Ramos (cell line): ENCODE data around the gene PGPEP1.

Experiments
- in situ Hi-C: fragments of 300-500 bp; cut with MboI; formaldehyde crosslinking; loops from one replicate; pipeline ENCODE4 v1.14.3; 2022; ENCODE audit warnings: low sequenced_read_pairs; ENCODE audit not compliant: unreplicated experiment

PGPEP1 gene

GRCh38 chr19:18340190-18340989, at the start of gene PGPEP1:
TSS of gene PGPEP1 (plus strand) at chr19:18340598. CDS start at chr19:18340682, 84 bp downstream.
- in situ Hi-C loops = loop anchor here (5.0 kb wide), 1 partner anchor 72 kb away; no protein-coding TSS in a partner anchor

GRCh38 chr19:18291019-18291524, 49.3 kb upstream of the PGPEP1 start:
- in situ Hi-C loops = no loop called here

GRCh38 chr19:18291590-18292461, 48.6 kb upstream of the PGPEP1 start:
- in situ Hi-C loops = no loop called here

GRCh38 chr19:18292462-18292809, 48.0 kb upstream of the PGPEP1 start:
- in situ Hi-C loops = no loop called here

GRCh38 chr19:18292810-18293641, 47.4 kb upstream of the PGPEP1 start:
- in situ Hi-C loops = no loop called here

- in situ Hi-C loops = no loop called here
These were observed 46.5 kb upstream of the PGPEP1 start for GRCh38 chr19:18293642-18294466.

GRCh38 chr19:18294467-18294864, 45.9 kb upstream of the PGPEP1 start:
- in situ Hi-C loops = no loop called here

- in situ Hi-C loops = no loop called here
These were observed 45.4 kb upstream of the PGPEP1 start for GRCh38 chr19:18295034-18295451.

- in situ Hi-C loops = no loop called here
These were observed 43.1 kb upstream of the PGPEP1 start for GRCh38 chr19:18297308-18297707.

GRCh38 chr19:18298601-18299000, 41.8 kb upstream of the PGPEP1 start:
- in situ Hi-C loops = no loop called here

GRCh38 chr19:18299654-18300053, 40.7 kb upstream of the PGPEP1 start:
- in situ Hi-C loops = no loop called here

- in situ Hi-C loops = no loop called here
These were observed 39.3 kb upstream of the PGPEP1 start for GRCh38 chr19:18300930-18301717.

GRCh38 chr19:18301718-18302111, 38.7 kb upstream of the PGPEP1 start:
- in situ Hi-C loops = no loop called here

- in situ Hi-C loops = no loop called here
These were observed 36.3 kb upstream of the PGPEP1 start for GRCh38 chr19:18304208-18304457.

GRCh38 chr19:18304458-18305310, 35.7 kb upstream of the PGPEP1 start:
- in situ Hi-C loops = no loop called here

GRCh38 chr19:18306209-18306887, 34.0 kb upstream of the PGPEP1 start:
- in situ Hi-C loops = no loop called here

GRCh38 chr19:18306888-18307260, 33.5 kb upstream of the PGPEP1 start:
- in situ Hi-C loops = no loop called here
